Activated CD8-positive, alpha-beta T cell treated with anti-CD3 and anti-CD28 coated beads, Interleukin-2, amount 10 ng/mL, durations not matched to agents 7 days and 5 days (primary cell): ENCODE results near the gene IL13RA1. TPM values are rescaled to one million over a fixed set of nuclear protein-coding genes. Genes with fewer than 3 reads are reported as not detected.
"Not testable (repeated sequence)": the region's sequence is repeated elsewhere in the genome, so short reads cannot be mapped to it uniquely, and the experiment has no call there.

Experiments used
- ATAC-seq: fragments of 150-1000 bp; cut with Tn5 transposase; one replicate; pipeline ENCODE4 v1.10.0; 2021; ENCODE audit warnings: moderate library complexity
- CTCF ChIA-PET: fragments of 350-600 bp; sonication (Branson Sonifier 250); formaldehyde crosslinking; loops from one replicate; lab custom pipeline; 2021; ENCODE audit warnings: antibody characterized with exemption; lab: Charles Lee
- POLR2A ChIA-PET: fragments of 350-600 bp; sonication (Branson Sonifier 250); formaldehyde crosslinking; loops from one replicate; lab custom pipeline; 2021; ENCODE audit warnings: antibody characterized with exemption; lab: Charles Lee
- DNase-seq: peaks from one replicate; pipeline ENCODE4 v3.0.0-alpha.2; 2020
- H3K27ac Mint-ChIP-seq: one replicate; pipeline ENCODE4 v1.8.0; 2021; ENCODE audit warnings: mild to moderate bottlenecking, mixed read lengths
- H3K27me3 Mint-ChIP-seq: one replicate; pipeline ENCODE4 v1.8.0; 2021; ENCODE audit warnings: low read depth, mixed read lengths
- H3K36me3 Mint-ChIP-seq: one replicate; pipeline ENCODE4 v1.8.0; 2021; ENCODE audit warnings: low read depth, mixed read lengths
- H3K4me1 Mint-ChIP-seq: one replicate; pipeline ENCODE4 v1.8.0; 2021; ENCODE audit warnings: low read depth, mixed read lengths
- H3K4me3 Mint-ChIP-seq: one replicate; pipeline ENCODE4 v1.8.0; 2021; ENCODE audit warnings: mild to moderate bottlenecking, mixed read lengths
- H3K9me3 Mint-ChIP-seq: one replicate; pipeline ENCODE4 v1.8.0; 2022; ENCODE audit warnings: mixed read lengths; ENCODE audit not compliant: insufficient read depth
- total RNA-seq, 2 experiments: library from RNA; stranded (reverse); gene quantifications; one replicate each; pipeline ENCODE4 v1.2.3, GENCODE V29; 2021

The IL13RA1 gene
- total RNA-seq, 2 experiments from 2014 or later, result 0.05 TPM; not detected in 1

DNA sequence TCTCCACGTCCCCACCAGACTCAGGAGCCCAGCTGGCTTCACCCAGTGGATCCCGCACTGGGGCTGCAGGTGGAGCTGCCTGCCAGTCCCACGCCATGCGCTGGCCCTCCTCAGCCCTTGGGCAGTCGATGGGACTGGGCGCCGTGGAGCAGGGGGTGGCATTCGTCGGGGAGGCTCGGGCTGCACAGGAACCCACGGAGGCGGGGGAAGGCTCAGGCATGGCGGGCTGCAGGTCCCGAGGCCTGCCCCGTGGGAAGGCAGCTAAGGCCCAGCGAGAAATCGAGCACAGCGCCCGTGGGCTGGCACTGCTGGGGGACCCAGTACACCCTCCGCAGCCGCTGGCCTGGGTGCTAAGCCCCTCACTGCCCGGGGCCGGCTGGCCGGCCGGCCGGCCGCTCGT lies 10.6 kb upstream of the IL13RA1 start:
- H3K27ac Mint-ChIP-seq, H3K4me3 Mint-ChIP-seq, ATAC-seq, CTCF ChIA-PET, H3K9me3 Mint-ChIP-seq, H3K36me3 Mint-ChIP-seq, POLR2A ChIA-PET, H3K27me3 Mint-ChIP-seq, H3K4me1 Mint-ChIP-seq, DNase-seq: not testable (repeated sequence)

- Mint-ChIP-seq H3K27ac (no peak overlapping the region), H3K9me3 (no peaks in the 10 kb centered on the region), H3K27me3 (peaks cover 2% of the 10 kb centered on the region), H3K36me3 (no peaks in the 10 kb centered on the region), H3K4me1 (no peaks in the 10 kb centered on the region), H3K4me3 (no peak overlapping the region)
- DNase-seq, result no peak
- ChIA-PET CTCF (no interaction called here), POLR2A (no interaction called here)
- no peak for ATAC-seq
Observed at GRCh38 chrX:118717678-118718391, 9.6 kb upstream of the IL13RA1 start.

- Mint-ChIP-seq H3K27me3 (peaks cover 2% of the 10 kb centered on the region), H3K36me3 (no peaks in the 10 kb centered on the region), H3K9me3 (no peaks in the 10 kb centered on the region), H3K4me1 (no peaks in the 10 kb centered on the region), H3K4me3 (no peak overlapping the region), H3K27ac (no peak overlapping the region)
- ChIA-PET POLR2A (no interaction called here), CTCF (no interaction called here)
- ATAC-seq, result no peak
- DNase-seq, result no peak
Observed at GRCh38 chrX:118718737-118719136, 8.7 kb upstream of the IL13RA1 start.

- Mint-ChIP-seq H3K9me3 (no peaks in the 10 kb centered on the region), H3K36me3 (no peaks in the 10 kb centered on the region), H3K4me1 (no peaks in the 10 kb centered on the region), H3K4me3 (no peak overlapping the region), H3K27me3 (peaks cover 2% of the 10 kb centered on the region), H3K27ac (no peak overlapping the region)
- ChIA-PET POLR2A (no interaction called here), CTCF (no interaction called here)
- ATAC-seq (no peak), DNase-seq (no peak)
Observed at GRCh38 chrX:118720058-118720707, 7.2 kb upstream of the IL13RA1 start.

GRCh38 chrX:118723376-118723775 lies 4.0 kb upstream of the IL13RA1 start:
- ChIA-PET CTCF (interaction anchor here (1.0 kb wide), 1 partner anchor 264 kb away, joined by 3 read pairs; no protein-coding TSS in a partner anchor), POLR2A (no interaction called here)
- Mint-ChIP-seq H3K36me3 (no peaks in the 10 kb centered on the region), H3K9me3 (no peaks in the 10 kb centered on the region), H3K4me1 (peaks cover 3% of the 10 kb centered on the region), H3K27me3 (peaks cover 16% of the 10 kb centered on the region), H3K4me3 (no peak overlapping the region), H3K27ac (no peak overlapping the region)
- ATAC-seq, result no peak
- no peak for DNase-seq

GRCh38 chrX:118724365-118724764 lies 3.0 kb upstream of the IL13RA1 start:
- H3K4me3 Mint-ChIP-seq, result no peak overlapping the region
- no peak for DNase-seq
- no peaks in the 10 kb centered on the region for H3K9me3 Mint-ChIP-seq
- ATAC-seq, result no peak
- peaks cover 3% of the 10 kb centered on the region for H3K4me1 Mint-ChIP-seq
- H3K27me3 Mint-ChIP-seq, result peaks cover 22% of the 10 kb centered on the region
- CTCF ChIA-PET, result interaction anchor here (1.0 kb wide), 1 partner anchor 265 kb away, joined by 3 read pairs; no protein-coding TSS in a partner anchor
- H3K27ac Mint-ChIP-seq, result no peak overlapping the region
- H3K36me3 Mint-ChIP-seq, result no peaks in the 10 kb centered on the region
- POLR2A ChIA-PET, result no interaction called here

DNA sequence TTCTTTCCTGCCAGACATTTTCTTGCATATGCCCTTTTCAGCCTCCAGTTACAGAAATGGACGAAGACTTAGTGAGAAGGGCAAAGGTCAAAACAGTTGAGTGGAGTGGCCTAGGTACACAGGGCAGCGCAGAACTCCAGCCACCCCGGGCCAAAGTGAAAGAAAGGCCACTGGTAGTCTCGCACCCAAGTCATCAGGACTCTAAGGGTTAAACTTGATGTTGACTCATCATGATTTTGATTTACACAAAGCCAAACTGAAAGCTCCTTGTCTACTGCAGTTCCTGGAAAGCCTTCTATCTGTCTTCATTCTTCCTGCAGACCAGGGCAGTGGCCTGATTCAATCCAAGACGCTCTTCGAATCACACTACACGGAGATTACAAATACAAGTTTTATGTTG lies 2.6 kb upstream of the IL13RA1 start:
- Mint-ChIP-seq H3K9me3 (no peaks in the 10 kb centered on the region), H3K36me3 (no peaks in the 10 kb centered on the region), H3K4me1 (peaks cover 3% of the 10 kb centered on the region), H3K27me3 (peaks cover 22% of the 10 kb centered on the region), H3K4me3 (no peak overlapping the region), H3K27ac (no peak overlapping the region)
- ChIA-PET CTCF (no interaction called here), POLR2A (no interaction called here)
- ATAC-seq (no peak), DNase-seq (no peak)

GRCh38 chrX:118726396-118726795 lies 1.0 kb upstream of the IL13RA1 start:
- Mint-ChIP-seq H3K27ac (no peak overlapping the region), H3K4me1 (peaks cover 3% of the 10 kb centered on the region), H3K36me3 (no peaks in the 10 kb centered on the region), H3K9me3 (no peaks in the 10 kb centered on the region), H3K4me3 (no peak overlapping the region), H3K27me3 (peaks cover 30% of the 10 kb centered on the region)
- no peak for ATAC-seq
- POLR2A ChIA-PET, result no interaction called here
- no peak for DNase-seq
- CTCF ChIA-PET, result no interaction called here

DNA sequence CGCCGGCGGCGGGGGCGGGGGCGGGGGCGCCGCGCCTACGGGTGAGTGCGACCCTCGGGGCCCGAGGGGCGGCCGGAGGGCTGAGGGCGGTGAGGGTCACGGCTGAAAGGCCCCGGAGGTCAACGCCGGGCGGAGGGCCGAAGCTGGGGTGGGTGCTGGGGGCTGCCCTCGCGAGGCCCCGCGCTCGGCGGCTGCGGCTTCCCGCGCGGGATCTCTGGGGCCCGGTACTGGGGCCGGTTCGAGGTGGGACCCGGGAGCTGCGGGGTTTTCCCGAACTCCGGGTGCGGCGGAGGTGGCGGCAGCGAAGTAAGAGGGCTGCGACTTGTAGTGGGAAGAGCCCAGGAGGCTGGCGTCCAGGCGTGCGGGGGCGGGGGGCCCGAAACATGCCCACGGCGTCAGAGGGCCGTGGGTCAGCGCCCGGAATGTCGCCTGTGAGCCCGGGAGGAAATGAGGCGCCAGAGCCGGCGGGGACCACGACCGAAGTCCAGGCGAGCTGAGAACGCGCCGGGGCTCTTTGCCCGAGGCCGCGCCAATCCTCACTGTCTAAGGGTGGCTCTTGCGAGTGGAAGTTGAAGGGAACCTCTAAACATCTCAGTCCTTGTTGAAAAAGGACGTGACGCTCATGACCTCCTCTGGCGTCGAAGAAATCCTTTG lies 407 bp downstream of the IL13RA1 start:
- Mint-ChIP-seq H3K4me1 (peaks cover 3% of the 10 kb centered on the region), H3K36me3 (no peaks in the 10 kb centered on the region), H3K9me3 (no peaks in the 10 kb centered on the region), H3K27ac (no peak overlapping the region), H3K27me3 (peaks cover 32% of the 10 kb centered on the region), H3K4me3 (no peak overlapping the region)
- DNase-seq (no peak), ATAC-seq (peak; percentile 28)
- POLR2A ChIA-PET, result interaction anchor here (0.6 kb wide), 1 partner anchor 22 kb away, joined by 4 read pairs; no protein-coding TSS in a partner anchor
- CTCF ChIA-PET, result no interaction called here

- H3K9me3 Mint-ChIP-seq, result no peaks in the 10 kb centered on the region
- ChIA-PET POLR2A (interaction anchor here (0.6 kb wide), 1 partner anchor 396 kb away, joined by 3 read pairs; no protein-coding TSS in a partner anchor), CTCF (no interaction called here)
- H3K4me3 Mint-ChIP-seq, result no peak overlapping the region
- DNase-seq (no peak), ATAC-seq (no peak)
- H3K27me3 Mint-ChIP-seq, result peaks cover 32% of the 10 kb centered on the region
- H3K4me1 Mint-ChIP-seq, result peaks cover 3% of the 10 kb centered on the region
- H3K36me3 Mint-ChIP-seq, result no peaks in the 10 kb centered on the region
- no peak overlapping the region for H3K27ac Mint-ChIP-seq
Observed at GRCh38 chrX:118729042-118729652, 1.7 kb downstream of the IL13RA1 start.

GRCh38 chrX:118730500-118731247 lies 3.3 kb downstream of the IL13RA1 start:
- Mint-ChIP-seq H3K27me3 (peaks cover 38% of the 10 kb centered on the region), H3K4me1 (peaks cover 3% of the 10 kb centered on the region), H3K9me3 (no peaks in the 10 kb centered on the region), H3K27ac (no peak overlapping the region), H3K36me3 (no peaks in the 10 kb centered on the region), H3K4me3 (no peak overlapping the region)
- ATAC-seq (no peak), DNase-seq (no peak)
- POLR2A ChIA-PET, result no interaction called here
- CTCF ChIA-PET, result no interaction called here
